K562 (cell line): ENCODE measurements around the gene SPEM1. TPM values are rescaled to one million over a fixed set of nuclear protein-coding genes. Genes with fewer than 3 reads are reported as not detected.

Experiments used
- ATAC-seq: fragments of 200-7000 bp; cut with Tn5 transposase; 3 replicates; pipeline ENCODE4 v1.9.1; 2020; ENCODE audit warnings: moderate library complexity
- BruUV-seq: library from RNA; stranded (reverse); fragments of 400-500 nt; replicated peaks from 2 replicates; lab custom pipeline; 2021; lab: Mats Ljungman, UMichigan
- CTCF ChIA-PET: fragments of 300-600 bp; formaldehyde crosslinking; extraction: SDS; loops from one replicate; lab custom pipeline; 2021; ENCODE audit warnings: low intra/inter-chr PET ratio; lab: Yijun Ruan, JAX
- POLR2A ChIA-PET: fragments of 300-600, 350-650 bp; sonication (Branson Sonifier 250); formaldehyde crosslinking; extraction: SDS; loops from one replicate; lab custom pipeline; 2021; ENCODE audit warnings: antibody characterized with exemption, inconsistent platforms; lab: Yijun Ruan, JAX
- DNase-seq, 4 experiments: peaks; one replicate each; pipeline versions ENCODE4 v3.0.0 to v3.0.0-alpha.2; 2011 to 2018; ENCODE audit warnings: low spot score in 3 of 4, mixed read lengths in 3 of 4; ENCODE audit errors: extremely low read depth in 1 of 4
- FAIRE-seq: peaks from 2 replicates; lab custom pipeline; 2011; peaks lifted over from hg19 to GRCh38; lab: Jason Lieb, UNC
- H2AFZ ChIP-seq: 2 replicates; pipeline ENCODE4 v1.6.0; 2011; ENCODE audit warnings: low read depth, low read length, control low read depth, inconsistent platforms
- H3K27ac ChIP-seq: fragments of 200-600 bp; 3 replicates; pipeline ENCODE4 v1.8.0; 2011; ENCODE audit warnings: low read depth, mild to moderate bottlenecking, control low read depth, inconsistent platforms, low read length, moderate library complexity, mixed read lengths; ENCODE audit errors: extremely low read depth
- H3K27me3 ChIP-seq, 2 experiments: fragments of 300-600 bp in 1 of 2; 2 replicates in 1 of 2; 3 replicates in 1 of 2; pipeline versions ENCODE4 v1.6.0 to v1.8.0; 2011; ENCODE audit warnings: inconsistent platforms in 2 of 2, low read length in 2 of 2, mild to moderate bottlenecking in 1 of 2, mixed read lengths in 1 of 2, moderate library complexity in 1 of 2; ENCODE audit not compliant: control insufficient read depth in 2 of 2, insufficient read depth in 2 of 2
- H3K36me3 ChIP-seq: fragments of 300-600 bp; 3 replicates; pipeline ENCODE4 v1.8.0; 2011; ENCODE audit warnings: mild to moderate bottlenecking, low read length, inconsistent platforms; ENCODE audit not compliant: control insufficient read depth, insufficient read depth
- H3K4me1 ChIP-seq, 2 experiments: fragments of 200-600 bp in 1 of 2; replicated peaks in 1 of 2; 2 replicates in 1 of 2; 3 replicates in 1 of 2; pipeline versions ENCODE4 v1.5.1 to v1.8.0; 2011; ENCODE audit warnings: inconsistent platforms in 2 of 2, low read length in 2 of 2, mild to moderate bottlenecking in 1 of 2, mixed read lengths in 1 of 2, moderate library complexity in 1 of 2; ENCODE audit not compliant: control insufficient read depth in 2 of 2, insufficient read depth in 2 of 2
- H3K4me2 ChIP-seq: 2 replicates; pipeline ENCODE4 v1.6.1; 2011; ENCODE audit warnings: low read length, control low read depth, inconsistent platforms, mixed read lengths; ENCODE audit not compliant: insufficient read depth
- H3K4me3 ChIP-seq: fragments of 200-600 bp; sonication (generic), shearing (Covaris generic); 2 replicates; pipeline ENCODE4 v1.5.1; 2016; ENCODE audit warnings: control low read depth, inconsistent platforms
- H3K79me2 ChIP-seq: fragments of 200-600 bp; 3 replicates; pipeline ENCODE4 v1.8.0; 2011; ENCODE audit warnings: low read length, inconsistent platforms; ENCODE audit not compliant: control insufficient read depth, insufficient read depth
- H3K9ac ChIP-seq, 2 experiments: 2 replicates each; pipeline versions ENCODE4 v1.6.0 to v1.6.1; 2011; ENCODE audit warnings: low read depth in 2 of 2, low read length in 2 of 2, control low read depth in 1 of 2, inconsistent platforms in 1 of 2, mild to moderate bottlenecking in 1 of 2, mixed read lengths in 1 of 2; ENCODE audit not compliant: insufficient read depth in 1 of 2
- H3K9me1 ChIP-seq: one replicate; pipeline ENCODE4 v1.6.0; 2011; ENCODE audit warnings: inconsistent platforms, mild to moderate bottlenecking, low read length, moderate library complexity; ENCODE audit not compliant: control insufficient read depth, insufficient read depth
- H3K9me3 ChIP-seq: replicated peaks from 2 replicates; pipeline ENCODE4 v1.5.1; 2011; ENCODE audit warnings: low read depth, low read length, inconsistent platforms; ENCODE audit not compliant: control insufficient read depth, insufficient read depth
- H4K20me1 ChIP-seq: replicated peaks from 2 replicates; pipeline ENCODE4 v1.6.1; 2011; ENCODE audit warnings: low read length, inconsistent platforms, mixed read lengths; ENCODE audit not compliant: control insufficient read depth, insufficient read depth
- ARHGAP35 ChIP-seq: fragments of 450-650 bp; IDR thresholded peaks from 2 replicates; pipeline ENCODE4 v1.6.1; 2018; ENCODE audit not compliant: partially characterized antibody
- ATF3 ChIP-seq, 2 experiments: fragments of 450-650 bp in 1 of 2; sonication (generic) in 1 of 2; formaldehyde crosslinking in 1 of 2; IDR thresholded peaks in 1 of 2; conservative IDR thresholded peaks in 1 of 2; 2 replicates each; pipeline versions ENCODE4 v1.6.1 to v1.8.1; 2016 to 2023; ENCODE audit warnings: mild to moderate bottlenecking in 2 of 2, moderate library complexity in 2 of 2, inconsistent platforms in 1 of 2, missing genetic modification reagents in 1 of 2
- ELF2 ChIP-seq: fragments of 250-450 bp; sonication (Bioruptor Pico); IDR thresholded peaks from 2 replicates; pipeline ENCODE4 v1.5.0; 2021; ENCODE audit warnings: mild to moderate bottlenecking
- ETV6 ChIP-seq, 3 experiments: fragments of 150-350 bp in 1 of 3; sonication (generic) in 1 of 3; formaldehyde crosslinking in 1 of 3; IDR thresholded peaks; 2 replicates each; pipeline versions ENCODE4 v1.6.1 to v1.8.0; 2014 to 2022; ENCODE audit warnings: borderline replicate concordance in 2 of 3, low read depth in 2 of 3, antibody characterized with exemption in 1 of 3, low read length in 1 of 3, mild to moderate bottlenecking in 1 of 3, missing genetic modification reagents in 1 of 3
- HDGF ChIP-seq: fragments of 450-650 bp; IDR thresholded peaks from 2 replicates; pipeline ENCODE4 v1.6.1; 2016
- HES1 ChIP-seq: fragments of 450-650 bp; IDR thresholded peaks from 2 replicates; pipeline ENCODE4 v1.6.1; 2016; ENCODE audit warnings: low read depth, mild to moderate bottlenecking, moderate library complexity
- HNRNPL ChIP-seq: fragments of 200-400 bp; formaldehyde crosslinking; IDR thresholded peaks from 2 replicates; pipeline ENCODE4 v1.6.1; 2017; ENCODE audit warnings: low read depth, mild to moderate bottlenecking, low read length
- RBM14 ChIP-seq: fragments of 200-400 bp; formaldehyde crosslinking; IDR thresholded peaks from 2 replicates; pipeline ENCODE4 v1.6.1; 2018; ENCODE audit warnings: low read depth, mild to moderate bottlenecking, low read length, moderate library complexity, borderline replicate concordance; ENCODE audit not compliant: insufficient read depth
- STAG1 ChIP-seq: sonication (generic); formaldehyde crosslinking; IDR thresholded peaks from 2 replicates; pipeline ENCODE4 v1.5.0; 2020; ENCODE audit warnings: missing genetic modification reagents, borderline replicate concordance
- STAT5B ChIP-seq: fragments of 250-450 bp; sonication (Bioruptor Pico); IDR thresholded peaks from 2 replicates; pipeline ENCODE4 v1.8.0; 2021; ENCODE audit warnings: mild to moderate bottlenecking, inconsistent platforms
- TAF1 ChIP-seq: IDR thresholded peaks from 2 replicates; pipeline ENCODE4 v1.6.1; 2011; ENCODE audit warnings: mild to moderate bottlenecking, low read length, moderate library complexity; ENCODE audit not compliant: insufficient read depth, control insufficient read depth, severe bottlenecking; ENCODE audit errors: extremely low read depth
- THRAP3 ChIP-seq: fragments of 450-650 bp; IDR thresholded peaks from 2 replicates; pipeline ENCODE4 v1.6.1; 2016; ENCODE audit warnings: mild to moderate bottlenecking, inconsistent platforms, borderline replicate concordance
- TSHZ1 ChIP-seq: fragments of 250-450 bp; sonication (Bioruptor Pico); IDR thresholded peaks from 2 replicates; pipeline ENCODE4 v1.4.0; 2020; ENCODE audit warnings: mild to moderate bottlenecking, moderate library complexity
- ZNF316 ChIP-seq: fragments of 450-650 bp; IDR thresholded peaks from 2 replicates; pipeline ENCODE4 v1.6.1; 2016
- WGBS: fragments of 100-300 bp; shearing (Covaris generic); methylation state at CpG from one replicate; pipeline ENCODE4 v1.1.6; 2016; ENCODE audit warnings: low coverage, mixed read lengths; ENCODE audit not compliant: insufficient coverage; ENCODE audit errors: missing lambda C conversion rate; 5-methylcytosine and 5-hydroxymethylcytosine counted together
- in situ Hi-C: fragments of 300-500 bp; cut with MboI; formaldehyde crosslinking; loops from 4 replicates; pipeline ENCODE4 v1.15.0; 2018; ENCODE audit warnings: inconsistent platforms, mixed read lengths
- intact Hi-C: fragments of 100-400 bp; cut with micrococcal nuclease; formaldehyde crosslinking; loops from 2 replicates; pipeline ENCODE4 v1.14.2; 2022
- polyA plus RNA-seq, 8 experiments: library from polyadenylated mRNA; depleted of rRNA in 4 of 8; stranded (reverse) in 5 of 8; unstranded in 3 of 8; fragments of >200 nt; fragmentation: Nextera tagmentation in 2 of 8; fragmentation: Illumina TruSeq in 1 of 8; extraction: Ambion mirVana in 2 of 8; extraction: Trizol in 1 of 8; gene quantifications; 2 replicates each; pipeline versions ENCODE4 v1.2.1 to v1.2.3, GENCODE V29; 2011 to 2014; ENCODE audit warnings: inconsistent platforms in 1 of 8, missing spikeins in 1 of 8
- total RNA-seq, 7 experiments: library from RNA; depleted of rRNA in 6 of 7; stranded (reverse); fragments of >200 nt in 6 of 7; fragmentation: Illumina TruSeq in 2 of 7; extraction: Trizol in 2 of 7; gene quantifications; 2 replicates each; pipeline versions ENCODE4 v1.2.1 to v1.2.3, GENCODE V29; 2011 to 2021; ENCODE audit warnings: low replicate concordance in 1 of 7

The SPEM1 gene
- total and polyA plus RNA-seq, 9 of the 15 experiments (the other 6 are each of a cell fraction or from before 2014, with no cell fraction given), result not detected

- peaks cover 16% of the 10 kb centered on the region; the same call in 1 of the 3 replicates for H3K36me3 ChIP-seq
- no peak for ATAC-seq
- H3K9me3 ChIP-seq, result no peaks in the 10 kb centered on the region
- WGBS, result 71% methylated on average over 8 of the region's 12 CpGs
- no peak for TF ChIP-seq ZNF316
- no peak for TF ChIP-seq ARHGAP35
- TF ChIP-seq HNRNPL, result no peak
- TF ChIP-seq ELF2 (CRISPR knock-in tag), result no peak
- TF ChIP-seq RBM14, result no peak
- TF ChIP-seq STAT5B (CRISPR knock-in tag), result no peak
- TF ChIP-seq HDGF, result no peak
- TF ChIP-seq ETV6 (IDR thresholded peaks at IDR 0.05; ENCODE audit: borderline replicate concordance in 1 of 2, low read depth in 2 of 2, low read length in 1 of 2), result no peak
- no peak for TF ChIP-seq ETV6 (CRISPR knock-in tag; IDR thresholded peaks at IDR 0.05; ENCODE audit: borderline replicate concordance)
- TF ChIP-seq ATF3 (IDR thresholded peaks at IDR 0.05), result no peak
- TF ChIP-seq ATF3 (CRISPR knock-in tag; conservative IDR thresholded peaks at IDR 0.05), result no peak
- TF ChIP-seq TAF1, result no peak
- TF ChIP-seq TSHZ1, result no peak
- no peak for TF ChIP-seq STAG1
- TF ChIP-seq THRAP3, result no peak
- no peak for TF ChIP-seq HES1
- TF ChIP-seq, all 486 proteins: peak for 0
- ChIA-PET POLR2A (interaction anchor here (0.5 to 3.2 kb wide), 5 partner anchors 10 to 107 kb away, joined by 3 to 10 read pairs (median 3); partner anchors contain the start of genes POLR2A and ZBTB4), CTCF (no interaction called here)
- no TSS peak for BruUV-seq
- FAIRE-seq (no peak), DNase-seq (no peak)
- intact Hi-C loops, result no loop called here
- H3K79me2 ChIP-seq, result peaks cover 33% of the 10 kb centered on the region
- no peak overlapping the region for H3K27ac ChIP-seq
- H4K20me1 ChIP-seq, result no peaks in the 10 kb centered on the region
- in situ Hi-C loops, result no loop called here
- H3K4me1 ChIP-seq, result peaks cover 8 to 20% of the 10 kb centered on the region in 2 experiments
- no peaks in the 10 kb centered on the region for H3K9me1 ChIP-seq
- no peak overlapping the region for H3K9ac ChIP-seq
- no peak overlapping the region for H2AFZ ChIP-seq
- H3K4me3 ChIP-seq, result no peak overlapping the region
- no peaks in the 10 kb centered on the region for H3K27me3 ChIP-seq
- no peak overlapping the region for H3K4me2 ChIP-seq
Observed at GRCh38 chr17:7468804-7469389, 48.8 kb downstream of the SPEM1 start.
